IMR-90 (cell line): Measurements from ENCODE around the gene DNAJC19. TPM values are rescaled to one million over a fixed set of nuclear protein-coding genes. Genes with fewer than 3 reads are reported as not detected.

Experiments
- ATAC-seq: fragments of 200-7000 bp; cut with Tn5 transposase; 2 replicates; pipeline ENCODE4 v1.9.1; 2020; ENCODE audit warnings: low read depth, mild to moderate bottlenecking, moderate library complexity
- BruUV-seq: library from RNA; stranded (reverse); fragments of 400-500 nt; replicated peaks from 2 replicates; lab custom pipeline; 2021; lab: Mats Ljungman, UMichigan
- CTCF ChIA-PET: fragments of 300-600 bp; formaldehyde crosslinking; extraction: SDS; loops from one replicate; lab custom pipeline; 2021; ENCODE audit warnings: antibody characterized with exemption; lab: Yijun Ruan, JAX
- POLR2A ChIA-PET: fragments of 300-600 bp; sonication (Branson Sonifier 250); formaldehyde crosslinking; loops from one replicate; lab custom pipeline; 2022; ENCODE audit warnings: antibody characterized with exemption; ENCODE audit not compliant: unreplicated experiment; lab: Charles Lee
- DNase-seq: peaks from one replicate; pipeline ENCODE4 v3.0.0; 2013
- H2AFZ ChIP-seq: replicated peaks from 2 replicates; pipeline ENCODE3; 2013; ENCODE audit warnings: low read length, mild to moderate bottlenecking; ENCODE audit not compliant: poor library complexity
- H2AK5ac ChIP-seq: 2 replicates; pipeline ENCODE4 v1.6.1; 2013; ENCODE audit warnings: low read depth, low read length, inconsistent platforms
- H2AK9ac ChIP-seq: replicated peaks from 2 replicates; pipeline ENCODE3; 2013; ENCODE audit warnings: mild to moderate bottlenecking, low read depth, low read length, moderate library complexity; ENCODE audit not compliant: poor library complexity
- H2BK120ac ChIP-seq: 2 replicates; pipeline ENCODE4 v1.6.1; 2013; ENCODE audit warnings: low read depth, low read length, inconsistent platforms
- H2BK15ac ChIP-seq: 3 replicates; pipeline ENCODE4 v1.6.1; 2013; ENCODE audit warnings: low read depth, low read length, inconsistent platforms
- H2BK20ac ChIP-seq: 2 replicates; pipeline ENCODE4 v1.6.1; 2013; ENCODE audit warnings: low read depth, mild to moderate bottlenecking, inconsistent platforms, low read length, moderate library complexity
- H2BK5ac ChIP-seq: 2 replicates; pipeline ENCODE4 v1.6.1; 2013; ENCODE audit warnings: mild to moderate bottlenecking, low read depth, low read length, inconsistent platforms; ENCODE audit not compliant: poor library complexity, severe bottlenecking
- H3K14ac ChIP-seq: replicated peaks from 2 replicates; pipeline ENCODE4 v1.6.1; 2013; ENCODE audit warnings: low read depth, low read length, inconsistent platforms
- H3K18ac ChIP-seq: 2 replicates; pipeline ENCODE4 v1.6.1; 2013; ENCODE audit warnings: low read depth, low read length, control low read depth
- H3K23ac ChIP-seq: 2 replicates; pipeline ENCODE4 v1.6.1; 2013; ENCODE audit warnings: low read depth, low read length, inconsistent platforms
- H3K27ac ChIP-seq: 2 replicates; pipeline ENCODE4 v1.5.1; 2013; ENCODE audit warnings: mild to moderate bottlenecking, control low read depth, low read length; ENCODE audit not compliant: insufficient read depth
- H3K27me3 ChIP-seq: 2 replicates; pipeline ENCODE4 v1.6.1; 2013; ENCODE audit warnings: low read length; ENCODE audit not compliant: control insufficient read depth, insufficient read depth
- H3K36me3 ChIP-seq: 2 replicates; pipeline ENCODE4 v1.6.1; 2013; ENCODE audit warnings: low read length, mixed read lengths; ENCODE audit not compliant: control insufficient read depth, insufficient read depth
- H3K4ac ChIP-seq: 2 replicates; pipeline ENCODE4 v1.6.1; 2013; ENCODE audit warnings: low read depth, low read length, inconsistent platforms
- H3K4me1 ChIP-seq: 2 replicates; pipeline ENCODE4 v1.6.1; 2013; ENCODE audit warnings: low read length, mixed read lengths; ENCODE audit not compliant: control insufficient read depth, insufficient read depth
- H3K4me2 ChIP-seq: 2 replicates; pipeline ENCODE4 v1.6.1; 2013; ENCODE audit warnings: low read depth, mild to moderate bottlenecking, control low read depth, low read length, moderate library complexity
- H3K4me3 ChIP-seq: 2 replicates; pipeline ENCODE4 v1.5.1; 2013; ENCODE audit warnings: low read depth, mild to moderate bottlenecking, control low read depth, low read length, moderate library complexity; ENCODE audit not compliant: insufficient read depth
- H3K56ac ChIP-seq: 2 replicates; pipeline ENCODE4 v1.6.1; 2013; ENCODE audit warnings: low read length, inconsistent platforms; ENCODE audit not compliant: insufficient read depth; ENCODE audit errors: extremely low read depth
- H3K79me1 ChIP-seq, 2 experiments: 2 replicates each; pipeline ENCODE4 v1.6.1; 2013; ENCODE audit warnings: low read length in 2 of 2, inconsistent platforms in 1 of 2, low read depth in 1 of 2
- H3K9ac ChIP-seq: 2 replicates; pipeline ENCODE4 v1.6.1; 2013; ENCODE audit warnings: low read depth, low read length, control low read depth
- H3K9me1 ChIP-seq: 2 replicates; pipeline ENCODE4 v1.6.1; 2013; ENCODE audit warnings: low read length, inconsistent platforms; ENCODE audit not compliant: insufficient read depth
- H3K9me3 ChIP-seq: 2 replicates; pipeline ENCODE4 v1.6.1; 2013; ENCODE audit warnings: low read length; ENCODE audit not compliant: control insufficient read depth, insufficient read depth
- H4K20me1 ChIP-seq: 2 replicates; pipeline ENCODE4 v1.6.1; 2013; ENCODE audit warnings: low read length, inconsistent platforms; ENCODE audit not compliant: insufficient read depth
- H4K5ac ChIP-seq: 2 replicates; pipeline ENCODE4 v1.6.1; 2013; ENCODE audit warnings: mild to moderate bottlenecking, low read depth, low read length, control low read depth
- H4K8ac ChIP-seq, 2 experiments: 2 replicates each; pipeline ENCODE4 v1.6.1; 2013; ENCODE audit warnings: low read depth in 2 of 2, low read length in 2 of 2, control low read depth in 1 of 2, inconsistent platforms in 1 of 2
- H4K91ac ChIP-seq: 2 replicates; pipeline ENCODE4 v1.6.1; 2013; ENCODE audit warnings: low read depth, low read length, inconsistent platforms; ENCODE audit not compliant: insufficient read depth
- CEBPB ChIP-seq: IDR thresholded peaks from 2 replicates; pipeline ENCODE4 v1.6.1; 2012; ENCODE audit warnings: low read depth, low read length, improper control_type of control experiment
- ELK1 ChIP-seq: fragments of 150-350 bp; IDR thresholded peaks from 2 replicates; pipeline ENCODE4 v1.6.1; 2016; ENCODE audit warnings: low read depth, mild to moderate bottlenecking, low read length, moderate library complexity, borderline replicate concordance
- FOS ChIP-seq: fragments of 150-350 bp; IDR thresholded peaks from 2 replicates; pipeline ENCODE4 v1.6.1; 2016; ENCODE audit warnings: low read depth, low read length
- MAFK ChIP-seq: IDR thresholded peaks from 2 replicates; pipeline ENCODE4 v1.6.1; 2012; ENCODE audit warnings: low read depth, low read length, improper control_type of control experiment
- MXI1 ChIP-seq: IDR thresholded peaks from 2 replicates; pipeline ENCODE4 v1.6.1; 2012; ENCODE audit warnings: low read depth, mild to moderate bottlenecking, low read length, moderate library complexity, borderline replicate concordance
- NFE2L2 ChIP-seq: fragments of 150-350 bp; IDR thresholded peaks from 2 replicates; pipeline ENCODE4 v1.6.1; 2016; ENCODE audit warnings: low read depth, mild to moderate bottlenecking, low read length
- POLR2A ChIP-seq: IDR thresholded peaks from 2 replicates; pipeline ENCODE4 v1.6.1; 2012; ENCODE audit warnings: mild to moderate bottlenecking, low read depth, low read length
- RAD21 ChIP-seq: IDR thresholded peaks from 2 replicates; pipeline ENCODE4 v1.6.1; 2012; ENCODE audit warnings: low read length, improper control_type of control experiment
- RCOR1 ChIP-seq: IDR thresholded peaks from 2 replicates; pipeline ENCODE4 v1.6.1; 2012; ENCODE audit warnings: mild to moderate bottlenecking, low read length, improper control_type of control experiment; ENCODE audit not compliant: insufficient replicate concordance
- RFX5 ChIP-seq: IDR thresholded peaks from 2 replicates; pipeline ENCODE4 v1.8.0; 2012; ENCODE audit warnings: low read depth, mild to moderate bottlenecking, low read length, moderate library complexity
- WGBS, 2 experiments: methylation state at CpG; one replicate each; pipeline versions ENCODE4 v1.1.5 to v1.1.7; 2013; ENCODE audit warnings: missing lambda C conversion rate in 2 of 2; ENCODE audit not compliant: insufficient read length in 1 of 2; ENCODE audit errors: extremely low coverage in 2 of 2; 5-methylcytosine and 5-hydroxymethylcytosine counted together
- dilution Hi-C: fragments of 300-500 bp; cut with HindIII; formaldehyde crosslinking; loops from one replicate; pipeline ENCODE4 v1.14.3; 2018; ENCODE audit warnings: low sequenced_read_pairs; ENCODE audit not compliant: unreplicated experiment
- in situ Hi-C: fragments of 300-500 bp; cut with MboI; formaldehyde crosslinking; loops from 3 replicates; pipeline ENCODE4 v1.14.3; 2019; ENCODE audit warnings: low sequenced_read_pairs, inconsistent platforms, mixed read lengths
- intact Hi-C: fragments of 100-400 bp; cut with micrococcal nuclease; formaldehyde crosslinking; loops from 2 replicates; pipeline ENCODE4 v1.10.0; 2022
- polyA plus RNA-seq, 3 experiments: library from polyadenylated mRNA; depleted of rRNA; stranded (reverse); fragments of >200 nt; gene quantifications; 2 replicates each; pipeline ENCODE4 v1.2.3, GENCODE V29; 2012; ENCODE audit warnings: low replicate concordance in 1 of 3
- total RNA-seq: library from RNA; depleted of rRNA; stranded (reverse); fragments of >200 nt; gene quantifications from 2 replicates; pipeline ENCODE4 v1.2.3, GENCODE V29; 2012

Gene DNAJC19
- total and polyA plus RNA-seq, 2 of the 4 experiments (the other 2 are of a cell fraction), result 16.0 to 39.4 TPM

- Histone ChIP-seq H2AK5ac (no peak overlapping the region), H3K18ac (no peak overlapping the region), H3K4me3 (no peak overlapping the region), H4K91ac (no peak overlapping the region), H3K4me2 (no peak overlapping the region), H2BK20ac (no peak overlapping the region), H3K27ac (no peak overlapping the region), H3K4me1 (no peaks in the 10 kb centered on the region), H4K20me1 (no peaks in the 10 kb centered on the region), H3K9me3 (no peaks in the 10 kb centered on the region), H4K8ac (no peak overlapping the region), H2AK9ac (no peak overlapping the region), H3K27me3 (no peaks in the 10 kb centered on the region), H4K5ac (no peak overlapping the region), H2BK15ac (no peak overlapping the region), H2BK5ac (no peak overlapping the region), H3K14ac (no peak overlapping the region), H3K56ac (no peak overlapping the region), H2AFZ (no peak overlapping the region), H3K79me1 (peaks cover 4 to 7% of the 10 kb centered on the region in 2 experiments; a peak in 2 of 4 replicates), H3K4ac (no peak overlapping the region), H3K9me1 (no peaks in the 10 kb centered on the region), H2BK120ac (no peak overlapping the region), H3K9ac (no peak overlapping the region), H3K36me3 (peaks cover 10% of the 10 kb centered on the region), H3K23ac (no peak overlapping the region)
- no TSS peak for BruUV-seq
- POLR2A ChIA-PET, result no interaction called here
- dilution Hi-C loops (no loop called here), in situ Hi-C loops (no loop called here), intact Hi-C loops (loop anchor here (10.0 kb wide), 1 partner anchor 1702 kb away; no protein-coding TSS in a partner anchor)
- WGBS, 2 experiments, result no CpG with 5 or more reads among the region's 2 CpGs
- CTCF ChIA-PET, result no interaction called here
- ATAC-seq (no peak), DNase-seq (no peak)
- TF ChIP-seq NFE2L2 (no peak), RCOR1 (no peak), FOS (no peak), MXI1 (no peak), ELK1 (no peak), RAD21 (no peak), POLR2A (no peak), CEBPB (no peak), MAFK (no peak), RFX5 (no peak)
Observed at GRCh38 chr3:180983136-180983535, 6.4 kb downstream of the DNAJC19 start.
